GM12864 (cell line): ENCODE data around the gene RAPGEF4.

Experiments used
- DNase-seq: peaks from one replicate; pipeline ENCODE4 v3.0.0-alpha.2; 2011; ENCODE audit warnings: low read depth
- H3K4me3 ChIP-seq: 2 replicates; pipeline ENCODE4 v1.5.1; 2011; ENCODE audit warnings: mild to moderate bottlenecking, low read depth, low read length, control low read depth
- CTCF ChIP-seq: IDR thresholded peaks from 2 replicates; pipeline ENCODE4 v1.5.1; 2011; ENCODE audit warnings: low read depth, mild to moderate bottlenecking, moderate library complexity, low read length, control low read depth, inconsistent platforms; ENCODE audit errors: missing control alignments

Gene RAPGEF4

GRCh38 chr2:172843266-172843582 lies 107.6 kb downstream of the RAPGEF4 start:
- no peak overlapping the region for H3K4me3 ChIP-seq
- no peak for DNase-seq
- no peak for TF ChIP-seq CTCF

- H3K4me3 ChIP-seq: no peak overlapping the region
- TF ChIP-seq CTCF: no peak
- no peak for DNase-seq
These were observed 108.5 kb downstream of the RAPGEF4 start for GRCh38 chr2:172843902-172844715.

DNA sequence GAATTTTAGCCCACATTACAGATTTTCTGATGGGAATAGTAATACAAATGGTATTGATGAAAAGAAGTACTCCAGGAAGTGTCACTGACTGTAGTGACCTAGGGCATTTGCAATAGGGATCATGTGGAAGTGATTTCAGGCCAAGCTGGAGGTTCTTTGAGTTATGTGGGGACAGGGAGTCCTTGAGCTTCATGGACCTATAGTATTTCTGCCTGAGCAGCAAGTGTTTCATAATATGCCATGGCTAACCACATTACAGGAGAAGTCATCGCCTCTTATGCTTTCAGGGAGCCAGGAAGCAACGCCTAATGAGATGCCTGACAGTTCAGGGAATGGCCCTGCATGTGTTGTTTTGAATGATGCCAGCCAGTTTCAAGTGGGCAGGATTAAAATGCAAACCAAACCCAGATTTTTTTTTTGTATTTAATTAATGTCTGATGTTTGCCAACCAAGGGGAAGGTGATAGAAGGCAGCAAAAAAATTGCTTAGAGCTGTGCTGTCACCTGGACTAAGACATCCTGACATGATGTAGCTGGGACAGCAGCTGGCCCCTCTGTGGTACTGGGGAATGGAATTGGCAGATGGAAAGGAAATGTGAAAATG lies 109.5 kb downstream of the RAPGEF4 start:
- TF ChIP-seq CTCF: no peak
- DNase-seq: no peak

GRCh38 chr2:172846551-172846950 lies 110.9 kb downstream of the RAPGEF4 start:
- DNase-seq: no peak
- no peak for TF ChIP-seq CTCF
- H3K4me3 ChIP-seq: no peak overlapping the region

More for the DNA sequence above, 109.5 kb downstream of the RAPGEF4 start:
- H3K4me3 ChIP-seq: no peak overlapping the region

GRCh38 chr2:172847188-172847587 lies 111.5 kb downstream of the RAPGEF4 start:
- no peak for TF ChIP-seq CTCF
- no peak overlapping the region for H3K4me3 ChIP-seq
- no peak for DNase-seq

DNA sequence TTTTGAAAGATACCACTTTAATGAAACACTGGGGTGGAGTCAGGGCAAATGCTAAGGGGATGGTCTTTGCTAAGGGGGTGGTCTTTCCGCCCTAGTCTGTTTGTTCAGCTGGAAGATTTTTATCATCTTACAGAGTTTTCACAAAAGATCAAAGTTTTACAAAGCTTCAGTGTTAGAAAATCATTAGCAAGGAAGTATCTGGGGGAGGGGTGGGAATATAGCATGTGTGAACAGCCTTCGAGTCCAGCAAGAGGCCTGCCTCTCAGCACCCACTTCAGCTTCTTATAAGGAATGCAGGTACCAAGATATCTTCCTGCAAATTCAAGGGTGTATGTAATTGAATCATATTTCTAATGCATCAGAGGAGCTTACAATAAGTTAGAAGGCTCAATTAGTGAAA lies 112.9 kb downstream of the RAPGEF4 start:
- no peak for TF ChIP-seq CTCF
- DNase-seq: no peak
- no peak overlapping the region for H3K4me3 ChIP-seq

GRCh38 chr2:172849519-172850217 lies 114.0 kb downstream of the RAPGEF4 start:
- TF ChIP-seq CTCF: no peak
- no peak overlapping the region for H3K4me3 ChIP-seq
- DNase-seq: no peak
